Activated CD8-positive, alpha-beta memory T cell treated with anti-CD3 and anti-CD28 coated beads, Interleukin-2, amount 10 ng/mL, durations not matched to agents 7 days and 5 days (primary cell): Measurements from ENCODE around the gene WFS1. TPM values are rescaled to one million over a fixed set of nuclear protein-coding genes. Genes with fewer than 3 reads are reported as not detected.

Experiments used
- ATAC-seq: fragments of 150-1000 bp; cut with Tn5 transposase; one replicate; pipeline ENCODE4 v1.10.0; 2021; ENCODE audit warnings: moderate library complexity
- CTCF ChIA-PET: fragments of 350-600 bp; sonication (Branson Sonifier 250); formaldehyde crosslinking; loops from one replicate; lab custom pipeline; 2021; ENCODE audit warnings: antibody characterized with exemption; lab: Charles Lee
- DNase-seq: peaks from one replicate; pipeline ENCODE4 v3.0.0-alpha.2; 2020
- H3K27ac Mint-ChIP-seq: one replicate; pipeline ENCODE4 v1.8.0; 2021; ENCODE audit warnings: mild to moderate bottlenecking, mixed read lengths
- H3K27me3 Mint-ChIP-seq: one replicate; pipeline ENCODE4 v1.8.0; 2021; ENCODE audit warnings: mixed read lengths
- H3K36me3 Mint-ChIP-seq: one replicate; pipeline ENCODE4 v1.8.0; 2021; ENCODE audit warnings: mild to moderate bottlenecking, mixed read lengths
- H3K4me1 Mint-ChIP-seq: one replicate; pipeline ENCODE4 v1.8.0; 2021; ENCODE audit warnings: mixed read lengths
- H3K4me3 Mint-ChIP-seq: one replicate; pipeline ENCODE4 v1.8.0; 2021; ENCODE audit warnings: mild to moderate bottlenecking, moderate library complexity, mixed read lengths
- H3K9me3 Mint-ChIP-seq: one replicate; pipeline ENCODE4 v1.8.0; 2022; ENCODE audit warnings: low read depth, mixed read lengths
- total RNA-seq, 2 experiments: library from RNA; stranded (reverse); gene quantifications; one replicate each; pipeline ENCODE4 v1.2.3, GENCODE V29; 2021

WFS1 gene
- total RNA-seq, 2 experiments from 2014 or later = 1.8 to 2.2 TPM

DNA sequence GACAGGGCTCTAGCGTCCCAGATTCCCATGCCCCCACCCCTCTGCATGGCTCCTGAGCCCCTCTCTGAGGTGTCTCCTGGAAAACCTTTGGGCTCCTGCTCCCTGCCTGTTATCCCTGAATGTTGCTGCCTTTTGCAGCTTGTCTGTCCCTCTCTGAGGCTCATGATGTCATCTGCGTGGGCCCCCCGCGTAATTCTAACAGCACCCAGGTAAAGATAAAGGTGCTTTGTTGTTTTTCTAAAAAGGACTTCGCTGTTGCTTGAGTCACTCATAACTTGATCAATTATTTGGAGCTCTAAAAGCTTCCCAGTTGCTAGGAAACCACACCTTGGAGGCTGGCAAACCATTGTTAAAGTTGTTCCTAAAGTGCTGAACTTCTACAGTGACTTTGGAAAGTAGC, 36.6 kb downstream of the WFS1 start:
- H3K4me1 Mint-ChIP-seq = peaks cover 12% of the 10 kb centered on the region
- CTCF ChIA-PET = interaction anchor here (0.8 to 1.9 kb wide), 3 partner anchors 10 to 55 kb away, joined by 3 to 4 read pairs (median 3); no protein-coding TSS in a partner anchor
- H3K27me3 Mint-ChIP-seq = peaks cover 54% of the 10 kb centered on the region
- H3K36me3 Mint-ChIP-seq = no peaks in the 10 kb centered on the region
- ATAC-seq = no peak
- H3K27ac Mint-ChIP-seq = no peak overlapping the region
- H3K9me3 Mint-ChIP-seq = no peaks in the 10 kb centered on the region
- DNase-seq = no peak
- no peak overlapping the region for H3K4me3 Mint-ChIP-seq

DNA sequence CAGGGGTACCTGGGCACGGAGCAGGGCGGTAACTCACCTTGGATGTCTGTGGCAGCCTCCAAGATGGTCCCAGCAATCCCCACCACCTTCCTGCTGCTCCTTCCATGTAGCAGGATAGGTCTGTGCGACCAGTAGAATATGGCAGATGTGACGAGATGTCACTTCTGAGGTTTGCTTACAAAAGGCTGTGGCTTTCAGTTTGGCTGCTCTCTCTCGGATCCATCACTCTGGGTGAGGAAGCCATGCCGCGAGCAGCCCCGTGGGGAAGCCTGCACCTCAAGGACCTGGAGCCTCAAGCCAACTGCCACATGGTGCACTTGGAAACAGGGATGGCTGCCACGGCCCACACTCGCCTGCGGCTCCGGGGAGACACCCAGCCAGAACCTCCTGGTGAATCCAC, 37.6 kb downstream of the WFS1 start:
- H3K27me3 Mint-ChIP-seq = peaks cover 61% of the 10 kb centered on the region
- no peak for DNase-seq
- peaks cover 12% of the 10 kb centered on the region for H3K4me1 Mint-ChIP-seq
- H3K36me3 Mint-ChIP-seq = no peaks in the 10 kb centered on the region
- H3K27ac Mint-ChIP-seq = no peak overlapping the region
- ATAC-seq = no peak
- CTCF ChIA-PET = interaction anchor here (0.9 to 1.9 kb wide), 3 partner anchors 9 to 33 kb away, joined by 3 to 4 read pairs (median 4); no protein-coding TSS in a partner anchor
- H3K9me3 Mint-ChIP-seq = no peaks in the 10 kb centered on the region
- H3K4me3 Mint-ChIP-seq = no peak overlapping the region

- ATAC-seq = no peak
- Mint-ChIP-seq H3K9me3 (no peaks in the 10 kb centered on the region), H3K4me3 (no peak overlapping the region), H3K36me3 (no peaks in the 10 kb centered on the region), H3K4me1 (peaks cover 12% of the 10 kb centered on the region), H3K27me3 (peaks cover 64% of the 10 kb centered on the region), H3K27ac (no peak overlapping the region)
- no peak for DNase-seq
- CTCF ChIA-PET = interaction anchor here (0.9 to 1.9 kb wide), 3 partner anchors 19 to 57 kb away, joined by 3 to 4 read pairs (median 4); no protein-coding TSS in a partner anchor
Measured at GRCh38 chr4:6307891-6308290, 38.2 kb downstream of the WFS1 start.

DNA sequence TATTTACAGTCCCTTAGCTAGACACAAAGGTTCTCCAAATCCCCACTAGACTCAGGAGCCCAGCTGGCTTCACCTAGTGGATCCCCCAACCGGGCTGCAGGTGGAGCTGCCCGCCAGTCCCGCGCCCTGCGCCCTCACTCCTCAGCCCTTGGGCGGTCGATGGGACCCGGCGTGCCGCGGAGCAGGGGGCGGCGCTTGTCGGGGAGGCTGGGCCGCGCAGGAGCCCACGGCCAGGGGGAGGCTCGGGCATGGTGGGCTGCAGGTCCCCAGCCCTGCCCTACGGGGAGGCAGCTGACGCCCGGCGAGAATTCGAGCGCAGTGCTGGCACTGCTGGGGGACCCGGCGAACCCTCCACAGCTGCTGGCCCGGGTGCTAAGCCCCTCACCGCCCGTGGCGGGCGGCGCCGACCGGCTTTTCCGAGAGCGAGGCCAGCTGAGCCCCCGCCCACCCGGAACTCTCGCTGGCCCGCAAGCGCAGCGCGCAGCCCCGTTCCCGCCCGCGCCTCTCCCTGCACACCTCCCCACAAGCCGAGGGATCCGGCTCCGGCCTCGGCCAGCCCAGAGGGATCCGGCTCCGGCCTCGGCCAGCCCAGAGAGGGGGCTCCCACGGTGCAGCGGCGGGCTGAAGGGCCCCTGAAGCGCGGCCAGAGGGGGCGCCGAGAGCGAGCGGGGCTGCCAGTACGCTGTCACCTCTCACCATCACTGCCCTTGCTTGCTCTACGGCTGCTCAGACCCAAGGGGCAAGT, 39.4 kb downstream of the WFS1 start:
- H3K4me3 Mint-ChIP-seq = no peak overlapping the region
- CTCF ChIA-PET = interaction anchor here (1.1 to 1.9 kb wide), 2 partner anchors 18 to 58 kb away, joined by 4 read pairs; no protein-coding TSS in a partner anchor
- no peak for DNase-seq
- H3K9me3 Mint-ChIP-seq = no peaks in the 10 kb centered on the region
- peak; percentile 33 for ATAC-seq
- peaks cover 68% of the 10 kb centered on the region for H3K27me3 Mint-ChIP-seq
- no peak overlapping the region for H3K27ac Mint-ChIP-seq
- peaks cover 12% of the 10 kb centered on the region for H3K4me1 Mint-ChIP-seq
- H3K36me3 Mint-ChIP-seq = no peaks in the 10 kb centered on the region

DNA sequence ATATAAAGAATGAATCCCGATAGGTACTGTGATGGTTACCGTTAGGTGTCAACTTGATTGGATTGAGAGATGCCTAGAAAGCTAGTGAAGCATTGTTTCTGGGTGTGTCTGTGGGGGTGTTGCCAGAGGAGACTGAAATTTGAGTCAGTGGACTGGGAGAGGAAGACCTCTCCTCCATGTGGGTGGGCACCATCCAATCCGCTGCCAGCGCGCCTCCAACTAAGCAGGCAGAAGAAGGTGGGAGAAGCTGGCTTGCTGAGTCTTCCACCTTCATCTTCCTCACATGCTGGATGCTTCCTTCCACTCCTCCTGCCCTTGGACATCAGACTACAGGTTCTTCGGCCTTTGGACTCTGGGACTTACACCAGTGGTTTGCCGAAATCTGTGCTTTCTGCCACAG, 40.1 kb downstream of the WFS1 start:
- Mint-ChIP-seq H3K27me3 (peaks cover 72% of the 10 kb centered on the region), H3K4me1 (peaks cover 11% of the 10 kb centered on the region), H3K36me3 (no peaks in the 10 kb centered on the region), H3K9me3 (no peaks in the 10 kb centered on the region), H3K27ac (no peak overlapping the region), H3K4me3 (no peak overlapping the region)
- DNase-seq (no peak), ATAC-seq (no peak)
- CTCF ChIA-PET = no interaction called here

GRCh38 chr4:6313216-6313615, 43.6 kb downstream of the WFS1 start:
- no peak for DNase-seq
- peaks cover 63% of the 10 kb centered on the region for H3K27me3 Mint-ChIP-seq
- no peaks in the 10 kb centered on the region for H3K9me3 Mint-ChIP-seq
- CTCF ChIA-PET = interaction anchor here (1.4 to 1.5 kb wide), 2 partner anchors 14 to 49 kb away, joined by 3 read pairs; no protein-coding TSS in a partner anchor
- H3K4me3 Mint-ChIP-seq = no peak overlapping the region
- no peak overlapping the region for H3K27ac Mint-ChIP-seq
- no peak for ATAC-seq
- peaks cover 5% of the 10 kb centered on the region for H3K4me1 Mint-ChIP-seq
- no peaks in the 10 kb centered on the region for H3K36me3 Mint-ChIP-seq

DNA sequence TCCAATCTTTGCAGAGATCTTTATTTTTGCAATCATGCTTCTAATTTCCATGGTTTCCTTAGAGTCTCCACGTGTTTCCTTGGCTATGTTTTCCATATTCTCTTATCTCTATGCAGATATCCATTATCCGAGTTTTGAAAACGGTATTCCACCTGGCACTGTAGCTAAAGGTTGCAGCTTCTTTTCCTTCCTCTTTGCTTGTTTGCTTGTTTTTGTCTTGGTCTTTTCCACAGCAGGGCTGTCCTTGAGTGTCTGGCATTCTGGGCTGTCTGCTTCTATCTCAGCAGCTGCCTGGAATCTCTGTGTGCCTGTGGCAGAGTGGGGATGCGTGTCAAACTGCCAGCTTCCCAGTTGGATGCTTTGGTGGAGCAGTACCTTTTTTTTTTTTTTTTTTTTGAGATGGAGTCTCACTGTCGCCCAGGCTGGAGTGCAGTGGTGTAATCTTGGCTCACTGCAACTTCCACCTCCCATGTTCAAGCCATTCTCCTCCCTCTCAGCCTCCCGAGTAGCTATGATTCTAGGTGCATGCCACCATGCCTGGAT, 46.9 kb downstream of the WFS1 start:
- peaks cover 56% of the 10 kb centered on the region for H3K27me3 Mint-ChIP-seq

DNA sequence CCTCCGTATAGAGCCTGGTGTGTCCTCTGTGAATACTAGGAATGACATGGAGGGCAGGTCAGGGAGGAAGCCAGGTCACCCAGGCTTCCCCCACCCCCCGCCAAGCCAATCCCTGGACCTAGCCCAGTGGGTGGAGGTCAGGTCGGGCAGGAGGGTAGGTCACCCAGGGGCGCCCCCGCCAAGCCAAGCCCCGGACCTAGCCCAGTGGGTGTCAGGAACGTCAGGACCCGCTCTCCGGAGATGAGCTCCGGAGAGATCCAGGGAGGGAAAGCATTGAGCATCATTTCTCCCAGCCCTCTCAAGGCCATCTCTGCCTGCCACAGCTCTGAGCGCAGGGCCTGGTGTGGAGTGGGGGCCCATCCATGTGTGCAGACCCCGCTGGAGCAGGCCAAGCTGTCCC, 48.6 kb downstream of the WFS1 start:
- no peaks in the 10 kb centered on the region for H3K36me3 Mint-ChIP-seq
- peaks cover 33% of the 10 kb centered on the region for H3K4me1 Mint-ChIP-seq
- DNase-seq (no peak), ATAC-seq (no peak)
- H3K9me3 Mint-ChIP-seq = no peaks in the 10 kb centered on the region
- H3K27ac Mint-ChIP-seq = no peak overlapping the region
- CTCF ChIA-PET = interaction anchor here (0.7 to 1.3 kb wide), 2 partner anchors 9 to 184 kb away, joined by 3 read pairs; no protein-coding TSS in a partner anchor
- H3K4me3 Mint-ChIP-seq = no peak overlapping the region
- peaks cover 65% of the 10 kb centered on the region for H3K27me3 Mint-ChIP-seq

More for the DNA sequence above, 46.9 kb downstream of the WFS1 start:
- peaks cover 19% of the 10 kb centered on the region for H3K4me1 Mint-ChIP-seq
- H3K27ac Mint-ChIP-seq = no peak overlapping the region
- no peak overlapping the region for H3K4me3 Mint-ChIP-seq
- DNase-seq = no peak
- CTCF ChIA-PET = interaction anchor here (1.2 to 1.5 kb wide), 3 partner anchors 10 to 68 kb away, joined by 4 to 5 read pairs (median 4); no protein-coding TSS in a partner anchor
- ATAC-seq = no peak
- H3K36me3 Mint-ChIP-seq = no peaks in the 10 kb centered on the region
- no peaks in the 10 kb centered on the region for H3K9me3 Mint-ChIP-seq

DNA sequence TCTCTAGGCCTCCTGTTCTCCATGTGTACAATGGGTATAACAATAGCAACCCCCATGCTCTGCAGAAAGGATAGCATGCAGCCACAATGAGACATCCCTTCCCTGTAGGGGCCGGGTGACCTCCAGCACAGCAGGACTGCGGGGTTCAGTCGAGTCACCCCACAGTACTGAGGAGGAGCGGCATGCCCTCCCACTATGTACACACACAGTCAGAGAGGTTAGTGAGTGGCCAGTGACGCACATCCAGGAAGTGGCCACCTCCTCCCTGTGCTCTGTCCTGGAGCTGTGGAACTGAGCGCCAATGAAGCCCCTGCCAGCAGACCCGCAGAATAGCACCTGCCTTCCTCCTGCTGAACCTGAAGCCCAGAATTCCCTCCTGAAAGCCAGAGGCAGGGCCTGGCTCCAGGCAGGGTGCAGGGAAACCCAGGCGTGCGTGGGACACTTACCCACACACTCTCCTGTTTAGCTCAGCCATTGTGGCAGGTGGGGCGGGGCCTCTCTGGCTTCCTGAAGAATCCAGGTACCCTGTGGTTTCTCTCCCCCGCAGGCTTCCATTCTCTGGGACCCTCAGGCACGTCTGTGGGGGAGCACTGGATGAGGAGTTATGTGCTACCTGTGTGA, 50.0 kb downstream of the WFS1 start:
- CTCF ChIA-PET = interaction anchor here (1.2 to 16.8 kb wide), 3 partner anchors 11 to 185 kb away, joined by 3 to 685 read pairs (median 26); partner anchors contain the start of gene WFS1
- ATAC-seq (no peak), DNase-seq (no peak)
- H3K4me3 Mint-ChIP-seq = no peak overlapping the region
- H3K36me3 Mint-ChIP-seq = no peaks in the 10 kb centered on the region
- no peak overlapping the region for H3K27ac Mint-ChIP-seq
- no peaks in the 10 kb centered on the region for H3K9me3 Mint-ChIP-seq
- peaks cover 40% of the 10 kb centered on the region for H3K4me1 Mint-ChIP-seq
- peaks cover 70% of the 10 kb centered on the region for H3K27me3 Mint-ChIP-seq

DNA sequence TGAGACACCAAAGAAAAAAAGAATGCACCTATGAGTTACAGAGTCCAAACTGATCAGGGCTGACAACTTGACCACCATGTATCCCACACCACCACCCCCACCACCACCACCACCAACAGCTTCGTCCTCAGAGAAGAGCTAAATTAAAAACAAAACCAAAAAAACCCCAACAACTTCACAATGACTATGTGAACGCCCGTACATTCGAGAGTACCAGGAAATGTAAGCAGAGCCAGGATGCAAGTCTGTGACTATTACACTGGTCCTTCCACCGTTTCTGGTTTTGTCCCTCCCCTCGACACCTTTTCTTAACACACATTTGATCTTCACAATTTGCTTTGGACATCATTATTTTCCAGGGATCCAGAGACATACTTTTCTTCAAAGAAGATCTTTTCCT, 51.0 kb downstream of the WFS1 start:
- H3K27ac Mint-ChIP-seq = no peak overlapping the region
- peaks cover 49% of the 10 kb centered on the region for H3K4me1 Mint-ChIP-seq
- no peaks in the 10 kb centered on the region for H3K9me3 Mint-ChIP-seq
- peaks cover 70% of the 10 kb centered on the region for H3K27me3 Mint-ChIP-seq
- H3K36me3 Mint-ChIP-seq = no peaks in the 10 kb centered on the region
- ATAC-seq (no peak), DNase-seq (no peak)
- no peak overlapping the region for H3K4me3 Mint-ChIP-seq
- CTCF ChIA-PET = interaction anchor here (0.6 to 16.8 kb wide), 4 partner anchors 10 to 323 kb away, joined by 3 to 685 read pairs (median 14); partner anchors contain the start of gene WFS1

DNA sequence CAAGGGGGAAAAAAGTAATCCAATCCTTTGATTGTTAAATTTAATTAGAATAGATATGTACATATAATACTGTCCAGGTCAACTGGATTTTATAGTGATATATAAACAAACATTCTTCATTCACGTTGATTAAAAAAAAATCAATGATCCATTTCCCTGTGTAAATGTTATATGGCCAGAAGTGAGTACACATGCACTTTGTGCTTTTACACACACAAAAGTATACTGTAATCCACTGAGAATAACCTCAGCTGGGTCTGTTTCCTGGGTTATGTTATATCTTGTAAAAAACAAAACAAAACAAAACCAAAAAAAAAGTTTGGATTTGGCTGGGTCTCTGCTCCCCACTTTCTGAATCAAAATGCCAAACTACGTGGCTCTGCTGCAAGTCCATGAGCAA, 51.7 kb downstream of the WFS1 start:
- CTCF ChIA-PET = interaction anchor here (1.5 to 16.8 kb wide), 3 partner anchors 10 to 323 kb away, joined by 3 to 685 read pairs (median 26); partner anchors contain the start of gene WFS1
- ATAC-seq (no peak), DNase-seq (no peak)
- no peak overlapping the region for H3K4me3 Mint-ChIP-seq
- H3K27me3 Mint-ChIP-seq = peaks cover 72% of the 10 kb centered on the region
- H3K27ac Mint-ChIP-seq = no peak overlapping the region
- H3K36me3 Mint-ChIP-seq = no peaks in the 10 kb centered on the region
- H3K4me1 Mint-ChIP-seq = peaks cover 49% of the 10 kb centered on the region
- H3K9me3 Mint-ChIP-seq = no peaks in the 10 kb centered on the region

GRCh38 chr4:6322067-6322760, 52.6 kb downstream of the WFS1 start:
- ATAC-seq (no peak), DNase-seq (no peak)
- H3K4me1 Mint-ChIP-seq = peaks cover 52% of the 10 kb centered on the region
- CTCF ChIA-PET = interaction anchor here (1.8 to 16.8 kb wide), 3 partner anchors 9 to 63 kb away, joined by 6 to 685 read pairs (median 26); partner anchors contain the start of gene WFS1
- peaks cover 66% of the 10 kb centered on the region for H3K27me3 Mint-ChIP-seq
- no peaks in the 10 kb centered on the region for H3K36me3 Mint-ChIP-seq
- no peak overlapping the region for H3K27ac Mint-ChIP-seq
- no peaks in the 10 kb centered on the region for H3K9me3 Mint-ChIP-seq
- H3K4me3 Mint-ChIP-seq = no peak overlapping the region
